ENCODE measurements around the gene AKR1E2. TPM values are rescaled to one million over a fixed set of nuclear protein-coding genes. Genes with fewer than 3 reads are reported as not detected.

Gene AKR1E2
- total and polyA plus RNA-seq, 2 of the 8 experiments (the other 6 are each of a cell fraction or from before 2014, with no cell fraction given), result 2.6 to 3.5 TPM

DNA sequence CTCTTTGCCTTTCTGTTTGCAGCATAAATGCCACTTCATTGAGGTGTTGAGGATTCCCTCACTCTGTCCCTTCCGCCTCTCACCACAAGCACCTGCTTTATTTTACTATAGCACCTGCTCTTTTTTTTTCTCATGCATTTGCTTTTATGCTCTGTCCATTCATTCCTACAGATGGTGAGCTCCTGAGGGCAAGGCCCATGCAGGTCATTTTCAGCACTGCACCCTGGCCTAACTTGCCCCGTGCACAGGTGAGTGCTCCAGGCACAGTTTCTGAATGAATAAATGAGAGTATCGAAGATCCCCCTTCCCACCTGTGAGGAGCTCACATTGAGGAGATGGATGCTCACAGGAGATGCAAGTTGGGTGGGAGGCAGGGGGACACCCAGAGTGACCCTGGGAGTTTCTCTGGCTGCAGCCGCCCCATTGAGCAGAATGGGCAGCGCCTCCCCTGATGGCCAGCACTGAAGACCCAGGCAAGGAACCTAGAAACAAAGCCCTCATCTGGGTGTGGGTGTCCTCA lies 1.2 kb upstream of the AKR1E2 start:
- H3K4ac ChIP-seq (replicated peaks; ENCODE audit: insufficient read length, low read depth, low read length), result peak overlapping the region; percentile 78
- DNase-seq (ENCODE audit: low read depth in 1 of 2, low spot score in 2 of 2) (no peak), FAIRE-seq (no peak)
- no peaks in the 10 kb centered on the region for H3K36me3 ChIP-seq (ENCODE audit: control insufficient read depth in 2 of 4, insufficient read depth in 4 of 4, low read length in 3 of 4)
- H2BK15ac ChIP-seq (ENCODE audit: low read length), result no peak overlapping the region
- no peak overlapping the region for H3K14ac ChIP-seq (ENCODE audit: insufficient read length)
- H3K9me3 ChIP-seq (ENCODE audit: insufficient read depth in 2 of 2, low read depth in 1 of 2, low read length in 1 of 2), result peaks cover 0 to 7% of the 10 kb centered on the region in 2 experiments; a peak in 2 of 4 replicates
- no peaks in the 10 kb centered on the region for H3K79me1 ChIP-seq (ENCODE audit: low read depth, low read length)
- H4K20me1 ChIP-seq (replicated peaks in 1 of 2; ENCODE audit: control insufficient read depth in 1 of 2, insufficient read depth in 2 of 2, low read length in 2 of 2), result no peaks in the 10 kb centered on the region
- no peak overlapping the region; the same call in 1 of the 2 replicates for H4K8ac ChIP-seq (ENCODE audit: extremely low read depth, insufficient read depth, low read length)
- H3K27me3 ChIP-seq (replicated peaks in 1 of 4; ENCODE audit: control insufficient read depth in 3 of 4, extremely low read depth in 1 of 4, insufficient read depth in 3 of 4, low read length in 3 of 4), result peaks cover 4 to 19% (median 8%) of the 10 kb centered on the region in 4 experiments
- no peaks in the 10 kb centered on the region for H3K79me2 ChIP-seq (ENCODE audit: control insufficient read depth in 1 of 2, insufficient read depth in 2 of 2, low read length in 2 of 2)
- no peak overlapping the region for H4K91ac ChIP-seq (replicated peaks; ENCODE audit: insufficient read length, low read length)
- H2BK120ac ChIP-seq (replicated peaks; ENCODE audit: low read depth, low read length), result no peak overlapping the region
- H2BK12ac ChIP-seq (ENCODE audit: low read depth, low read length), result no peak overlapping the region
- no peak overlapping the region for H4K5ac ChIP-seq (ENCODE audit: insufficient read length, low read depth, low read length)
- CTCF ChIA-PET (ENCODE audit: partially characterized antibody), result interaction anchor here (0.8 to 2.8 kb wide), 5 partner anchors 10 to 157 kb away, joined by 3 to 12 read pairs (median 4); no protein-coding TSS in a partner anchor
- POLR2A ChIA-PET (ENCODE audit: partially characterized antibody), result interaction anchor here (0.7 kb wide), 1 partner anchor 212 kb away, joined by 4 read pairs; no protein-coding TSS in a partner anchor
- no peak overlapping the region for H3K27ac ChIP-seq (ENCODE audit: low read depth, low read length)
- H2BK5ac ChIP-seq (ENCODE audit: low read depth, low read length), result no peak overlapping the region
- no peak overlapping the region for H3K4me2 ChIP-seq (ENCODE audit: insufficient read depth in 1 of 2, low read depth in 2 of 2, low read length in 2 of 2)
- no peak overlapping the region for H2AFZ ChIP-seq (ENCODE audit: low read length)
- no peaks in the 10 kb centered on the region; a peak in 2 of 7 replicates for H3K4me1 ChIP-seq (replicated peaks in 1 of 4; ENCODE audit: control insufficient read depth in 3 of 4, insufficient read depth in 4 of 4, low read length in 3 of 4)
- 88% methylated on average over 5 of the region's 5 CpGs; no CpG with 5 or more reads in 1 of the 2 experiments for WGBS, 2 experiments (ENCODE audit: extremely low coverage in 1 of 2, insufficient coverage in 1 of 2, insufficient read length in 1 of 2, insufficient replicate concordance in 2 of 2, low coverage in 1 of 2, low lambda C conversion rate in 2 of 2, missing lambda C conversion rate in 1 of 2)
- H3K9ac ChIP-seq (replicated peaks in 1 of 4; ENCODE audit: extremely low read depth in 1 of 4, low read depth in 3 of 4, low read length in 3 of 4), result no peak overlapping the region
- no peak overlapping the region for H3K23ac ChIP-seq (ENCODE audit: insufficient read length)
- no peak overlapping the region for H2AK5ac ChIP-seq (ENCODE audit: low read depth, low read length)
- no peak overlapping the region for H2BK20ac ChIP-seq (ENCODE audit: low read length)
- H3K23me2 ChIP-seq (ENCODE audit: low read depth, low read length), result peaks cover 4% of the 10 kb centered on the region; the same call in 1 of the 2 replicates
- H3K56ac ChIP-seq (replicated peaks; ENCODE audit: insufficient read length, low read depth, low read length), result no peak overlapping the region
- H3K4me3 ChIP-seq (ENCODE audit: extremely low read depth in 1 of 4, insufficient read depth in 2 of 4, low read depth in 3 of 4, low read length in 4 of 4), result no peak overlapping the region
- no peak overlapping the region for H3K18ac ChIP-seq (ENCODE audit: extremely low read depth, low read length)
- TF ChIP-seq RNF2 (IDR thresholded peaks at IDR 0.05; ENCODE audit: borderline replicate concordance, low read depth, low read length, missing control alignments, poor library complexity, severe bottlenecking) (no peak), RXRA (IDR thresholded peaks at IDR 0.05; ENCODE audit: insufficient read depth, low read depth, low read length) (no peak), HDAC6 (IDR thresholded peaks at IDR 0.05; ENCODE audit: low read depth, low read length) (no peak), SIX5 (IDR thresholded peaks at IDR 0.05; ENCODE audit: low read depth, low read length) (no peak), CBX8 (IDR thresholded peaks at IDR 0.05; ENCODE audit: borderline replicate concordance, low read depth, low read length) (no peak), PHF8 (conservative IDR thresholded peaks at IDR 0.05; ENCODE audit: low read depth, low read length) (no peak), TBP (IDR thresholded peaks at IDR 0.05; ENCODE audit: low read depth, low read length) (no peak), CHD1 (IDR thresholded peaks at IDR 0.05; ENCODE audit: low read depth, low read length) (no peak), RBBP5 (IDR thresholded peaks at IDR 0.05; ENCODE audit: borderline replicate concordance, low read depth, low read length) (no peak), SIN3A (conservative IDR thresholded peaks at IDR 0.05 in 1 of 2, IDR thresholded peaks at IDR 0.05 in 1 of 2; ENCODE audit: low read depth in 1 of 2, low read length in 2 of 2) (no peak), TAF1 (IDR thresholded peaks at IDR 0.05; ENCODE audit: low read depth, low read length) (no peak)
- TF ChIP-seq, protein P1, sequence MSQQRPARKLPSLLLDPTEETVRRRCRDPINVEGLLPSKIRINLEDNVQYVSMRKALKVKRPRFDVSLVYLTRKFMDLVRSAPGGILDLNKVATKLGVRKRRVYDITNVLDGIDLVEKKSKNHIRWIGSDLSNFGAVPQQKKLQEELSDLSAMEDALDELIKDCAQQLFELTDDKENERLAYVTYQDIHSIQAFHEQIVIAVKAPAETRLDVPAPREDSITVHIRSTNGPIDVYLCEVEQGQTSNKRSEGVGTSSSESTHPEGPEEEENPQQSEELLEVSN (IDR thresholded peaks at IDR 0.05), result no peak
